HEK293 (cell line): Measurements from ENCODE around the gene CLIC4.

ENCODE experiments used
- KLF16 ChIP-seq: fragments of 450-650 bp; formaldehyde crosslinking; IDR thresholded peaks from 2 replicates; pipeline ENCODE4 v1.5.1; 2017; ENCODE audit warnings: missing biosample characterization, missing genetic modification characterization
- KLF9 ChIP-seq: fragments of 450-650 bp; formaldehyde crosslinking; IDR thresholded peaks from 2 replicates; pipeline ENCODE4 v1.5.1; 2016; ENCODE audit warnings: missing biosample characterization, missing genetic modification characterization, low read depth
- OVOL3 ChIP-seq: fragments of 450-650 bp; formaldehyde crosslinking; IDR thresholded peaks from 2 replicates; pipeline ENCODE4 v1.5.1; 2016; ENCODE audit warnings: missing biosample characterization, missing genetic modification characterization
- SCRT1 ChIP-seq: fragments of 450-650 bp; formaldehyde crosslinking; IDR thresholded peaks from 2 replicates; pipeline ENCODE4 v1.5.1; 2016; ENCODE audit warnings: missing biosample characterization, missing genetic modification characterization, borderline replicate concordance
- ZBTB10 ChIP-seq: fragments of 450-650 bp; formaldehyde crosslinking; IDR thresholded peaks from 2 replicates; pipeline ENCODE4 v1.5.1; 2016; ENCODE audit warnings: missing biosample characterization, missing genetic modification characterization
- ZBTB11 ChIP-seq: fragments of 450-650 bp; formaldehyde crosslinking; conservative IDR thresholded peaks from 2 replicates; pipeline ENCODE4 v1.5.1; 2016; ENCODE audit warnings: low read depth, missing biosample characterization, missing genetic modification characterization
- ZNF174 ChIP-seq: fragments of 450-650 bp; formaldehyde crosslinking; IDR thresholded peaks from 2 replicates; pipeline ENCODE4 v1.5.0; 2017; ENCODE audit warnings: missing biosample characterization, mild to moderate bottlenecking, missing genetic modification characterization
- ZNF416 ChIP-seq: fragments of 450-650 bp; formaldehyde crosslinking; IDR thresholded peaks from 2 replicates; pipeline ENCODE4 v1.5.1; 2016; ENCODE audit warnings: missing biosample characterization, missing genetic modification characterization
- ZNF768 ChIP-seq: fragments of 450-650 bp; formaldehyde crosslinking; IDR thresholded peaks from 2 replicates; pipeline ENCODE4 v1.5.1; 2018; ENCODE audit warnings: missing biosample characterization, mild to moderate bottlenecking, missing genetic modification characterization
- ZNF776 ChIP-seq: fragments of 450-650 bp; formaldehyde crosslinking; IDR thresholded peaks from 2 replicates; pipeline ENCODE4 v1.5.0; 2017; ENCODE audit warnings: missing biosample characterization, missing genetic modification characterization, borderline replicate concordance
- ZNF785 ChIP-seq: fragments of 450-650 bp; formaldehyde crosslinking; IDR thresholded peaks from 2 replicates; pipeline ENCODE4 v1.5.1; 2016; ENCODE audit warnings: missing biosample characterization, missing genetic modification characterization
- ZNF792 ChIP-seq: fragments of 450-650 bp; formaldehyde crosslinking; IDR thresholded peaks from 2 replicates; pipeline ENCODE4 v1.5.1; 2016; ENCODE audit warnings: missing biosample characterization, missing genetic modification characterization
- TF ChIP-seq, protein P1 (sequence below): fragments of 450-650 bp; formaldehyde crosslinking; IDR thresholded peaks from 2 replicates; pipeline ENCODE4 v1.5.1; 2016; ENCODE audit warnings: missing biosample characterization, missing genetic modification characterization
- TF ChIP-seq, protein P2 (sequence below): fragments of 450-650 bp; formaldehyde crosslinking; IDR thresholded peaks from 2 replicates; pipeline ENCODE4 v1.5.1; 2016; ENCODE audit warnings: missing biosample characterization, missing genetic modification characterization

- TF ChIP-seq, protein P1, sequence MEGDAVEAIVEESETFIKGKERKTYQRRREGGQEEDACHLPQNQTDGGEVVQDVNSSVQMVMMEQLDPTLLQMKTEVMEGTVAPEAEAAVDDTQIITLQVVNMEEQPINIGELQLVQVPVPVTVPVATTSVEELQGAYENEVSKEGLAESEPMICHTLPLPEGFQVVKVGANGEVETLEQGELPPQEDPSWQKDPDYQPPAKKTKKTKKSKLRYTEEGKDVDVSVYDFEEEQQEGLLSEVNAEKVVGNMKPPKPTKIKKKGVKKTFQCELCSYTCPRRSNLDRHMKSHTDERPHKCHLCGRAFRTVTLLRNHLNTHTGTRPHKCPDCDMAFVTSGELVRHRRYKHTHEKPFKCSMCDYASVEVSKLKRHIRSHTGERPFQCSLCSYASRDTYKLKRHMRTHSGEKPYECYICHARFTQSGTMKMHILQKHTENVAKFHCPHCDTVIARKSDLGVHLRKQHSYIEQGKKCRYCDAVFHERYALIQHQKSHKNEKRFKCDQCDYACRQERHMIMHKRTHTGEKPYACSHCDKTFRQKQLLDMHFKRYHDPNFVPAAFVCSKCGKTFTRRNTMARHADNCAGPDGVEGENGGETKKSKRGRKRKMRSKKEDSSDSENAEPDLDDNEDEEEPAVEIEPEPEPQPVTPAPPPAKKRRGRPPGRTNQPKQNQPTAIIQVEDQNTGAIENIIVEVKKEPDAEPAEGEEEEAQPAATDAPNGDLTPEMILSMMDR (tag by site-specific recombination) = no peak
- TF ChIP-seq KLF9 = no peak
- TF ChIP-seq ZNF785 (tag by site-specific recombination) = no peak
- no peak for TF ChIP-seq SCRT1 (tag by site-specific recombination)
- TF ChIP-seq ZNF776 (tag by site-specific recombination) = no peak
- no peak for TF ChIP-seq ZBTB10 (tag by site-specific recombination)
- no peak for TF ChIP-seq ZNF416 (tag by site-specific recombination)
- TF ChIP-seq, protein P2, sequence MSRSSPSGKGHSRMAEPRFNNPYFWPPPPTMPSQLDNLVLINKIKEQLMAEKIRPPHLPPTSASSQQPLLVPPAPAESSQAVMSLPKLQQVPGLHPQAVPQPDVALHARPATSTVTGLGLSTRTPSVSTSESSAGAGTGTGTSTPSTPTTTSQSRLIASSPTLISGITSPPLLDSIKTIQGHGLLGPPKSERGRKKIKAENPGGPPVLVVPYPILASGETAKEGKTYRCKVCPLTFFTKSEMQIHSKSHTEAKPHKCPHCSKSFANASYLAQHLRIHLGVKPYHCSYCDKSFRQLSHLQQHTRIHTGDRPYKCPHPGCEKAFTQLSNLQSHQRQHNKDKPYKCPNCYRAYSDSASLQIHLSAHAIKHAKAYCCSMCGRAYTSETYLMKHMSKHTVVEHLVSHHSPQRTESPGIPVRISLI = no peak
- TF ChIP-seq KLF16 (tag by site-specific recombination) = no peak
- no peak for TF ChIP-seq ZNF174 (tag by site-specific recombination)
- TF ChIP-seq ZNF792 (tag by site-specific recombination) = no peak
- no peak for TF ChIP-seq OVOL3 (tag by site-specific recombination)
- no peak for TF ChIP-seq ZNF768 (tag by site-specific recombination)
- TF ChIP-seq ZBTB11 (tag by site-specific recombination) = no peak
Observed at GRCh38 chr1:24841593-24841992, 96.3 kb downstream of the CLIC4 start.
